ENCODE results near the gene OR10G3. TPM values are rescaled to one million over a fixed set of nuclear protein-coding genes. Genes with fewer than 3 reads are reported as not detected.
"Not testable (repeated sequence)": the region's sequence is repeated elsewhere in the genome, so short reads cannot be mapped to it uniquely, and the experiment has no call there.

Gene OR10G3
- total RNA-seq, result not detected

GRCh38 chr14:21579976-21580375, at the start of gene OR10G3:
TSS of gene OR10G3 (minus strand) at chr14:21580076. CDS start at chr14:21570744, 9,332 bp downstream.
- Histone ChIP-seq H3K9me3 (no peaks in the 10 kb centered on the region), H3K4me1 (no peaks in the 10 kb centered on the region), H3K27me3 (no peaks in the 10 kb centered on the region), H3K27ac (no peak within 1 kb of the TSS), H3K4me3 (no peak within 1 kb of the TSS), H3K36me3 (no peaks in the 10 kb centered on the region)
- DNase-seq (ENCODE audit: low spot score), result no peak
- TF ChIP-seq CTCF (IDR thresholded peaks at IDR 0.05), result no peak

- Histone ChIP-seq H3K27ac (no peak overlapping the region), H3K4me3 (no peak overlapping the region), H3K27me3 (no peaks in the 10 kb centered on the region), H3K9me3 (peaks cover 0 to 3% of the 10 kb centered on the region in 2 donors), H3K4me1 (no peaks in the 10 kb centered on the region), H3K36me3 (no peaks in the 10 kb centered on the region)
- DNase-seq (ENCODE audit: low spot score), result no peak
- no peak for TF ChIP-seq CTCF (IDR thresholded peaks at IDR 0.05)
These were observed 46.8 kb upstream of the OR10G3 start for GRCh38 chr14:21626491-21627230.

- Histone ChIP-seq H3K27me3 (no peaks in the 10 kb centered on the region), H3K27ac (no peak overlapping the region), H3K9me3 (no peaks in the 10 kb centered on the region), H3K4me1 (no peaks in the 10 kb centered on the region), H3K36me3 (no peaks in the 10 kb centered on the region), H3K4me3 (no peak overlapping the region)
- no peak for TF ChIP-seq CTCF (IDR thresholded peaks at IDR 0.05)
- no peak for DNase-seq (ENCODE audit: low spot score)
These were observed 37.7 kb upstream of the OR10G3 start for GRCh38 chr14:21617614-21618013.

GRCh38 chr14:21614240-21614639, 34.4 kb upstream of the OR10G3 start:
- H3K27ac ChIP-seq, result no peak overlapping the region

GRCh38 chr14:21612324-21612723, 32.4 kb upstream of the OR10G3 start:
- DNase-seq (ENCODE audit: low spot score), result no peak
- Histone ChIP-seq H3K9me3 (no peaks in the 10 kb centered on the region), H3K27ac (no peak overlapping the region), H3K36me3 (no peaks in the 10 kb centered on the region), H3K4me1 (no peaks in the 10 kb centered on the region), H3K4me3 (no peak overlapping the region), H3K27me3 (no peaks in the 10 kb centered on the region)
- TF ChIP-seq CTCF (IDR thresholded peaks at IDR 0.05), result no peak

More at GRCh38 chr14:21614240-21614639, 34.4 kb upstream of the OR10G3 start:
- no peaks in the 10 kb centered on the region for H3K27me3 ChIP-seq
- H3K9me3 ChIP-seq, result no peaks in the 10 kb centered on the region
- no peaks in the 10 kb centered on the region for H3K4me1 ChIP-seq
- no peak for DNase-seq (ENCODE audit: low spot score)
- no peak for TF ChIP-seq CTCF (IDR thresholded peaks at IDR 0.05)
- no peak overlapping the region for H3K4me3 ChIP-seq
- H3K36me3 ChIP-seq, result no peaks in the 10 kb centered on the region

- not testable (repeated sequence) for H3K4me1 ChIP-seq; H3K27me3 ChIP-seq; H3K27ac ChIP-seq; H3K4me3 ChIP-seq; H3K36me3 ChIP-seq; DNase-seq (ENCODE audit: low spot score); H3K9me3 ChIP-seq
These were observed 22.3 kb upstream of the OR10G3 start for GRCh38 chr14:21602181-21602580.
